HEK293 (cell line): ENCODE data around the gene VAT1L.

Experiments used
- CTCF ChIA-PET: fragments of 350-600 bp; formaldehyde crosslinking; extraction: SDS; loops from one replicate; lab custom pipeline; 2021; ENCODE audit warnings: antibody characterized with exemption; lab: Yijun Ruan, JAX
- POLR2A ChIA-PET: fragments of 300-600 bp; formaldehyde crosslinking; extraction: SDS; loops from one replicate; lab custom pipeline; 2020; ENCODE audit warnings: antibody characterized with exemption, inconsistent platforms; lab: Yijun Ruan, JAX
- H3K27ac ChIP-seq: fragments of 200-500 bp; sonication (Bioruptor generic); 2 replicates; pipeline ENCODE4 v1.5.1; 2014; ENCODE audit warnings: low read depth, low read length, control low read depth, inconsistent platforms; ENCODE audit errors: extremely low read depth
- H3K36me3 ChIP-seq, 2 experiments: fragments of 200-500 bp in 1 of 2; sonication (Bioruptor generic) in 1 of 2; 1 replicate in 1 of 2; 2 replicates in 1 of 2; pipeline ENCODE4 v1.5.1; 2014 to 2017; ENCODE audit warnings: inconsistent platforms in 2 of 2, low read length in 2 of 2; ENCODE audit not compliant: control insufficient read depth in 2 of 2, insufficient read depth in 1 of 2
- H3K4me1 ChIP-seq: fragments of 200-500 bp; sonication (Bioruptor generic); 2 replicates; pipeline ENCODE4 v1.5.1; 2014; ENCODE audit warnings: mild to moderate bottlenecking, low read length, inconsistent platforms; ENCODE audit not compliant: control insufficient read depth, insufficient read depth
- H3K4me3 ChIP-seq: 2 replicates; pipeline ENCODE4 v1.5.1; 2011; ENCODE audit warnings: low read depth, mild to moderate bottlenecking, control low read depth, low read length, moderate library complexity
- H3K9me3 ChIP-seq: fragments of 200-500 bp; sonication (Bioruptor generic); 2 replicates; pipeline ENCODE4 v1.5.1; 2014; ENCODE audit warnings: low read depth, low read length, inconsistent platforms; ENCODE audit not compliant: control insufficient read depth, insufficient read depth
- ATF2 ChIP-seq: fragments of 450-650 bp; formaldehyde crosslinking; IDR thresholded peaks from 2 replicates; pipeline ENCODE4 v1.5.1; 2016; ENCODE audit warnings: missing biosample characterization, missing genetic modification characterization, low read depth
- HOXA7 ChIP-seq: sonication (generic); formaldehyde crosslinking; IDR thresholded peaks from 2 replicates; pipeline ENCODE4 v1.8.1; 2022; ENCODE audit warnings: missing genetic modification reagents, borderline replicate concordance
- HOXD13 ChIP-seq: sonication (generic); formaldehyde crosslinking; IDR thresholded peaks from 2 replicates; pipeline ENCODE4 v1.8.0; 2022; ENCODE audit warnings: missing genetic modification reagents, borderline replicate concordance
- KLF17 ChIP-seq: fragments of 450-650 bp; formaldehyde crosslinking; IDR thresholded peaks from 2 replicates; pipeline ENCODE4 v1.5.1; 2016; ENCODE audit warnings: missing biosample characterization, missing genetic modification characterization
- OSR2 ChIP-seq: fragments of 450-650 bp; formaldehyde crosslinking; IDR thresholded peaks from 2 replicates; pipeline ENCODE4 v1.5.1; 2016; ENCODE audit warnings: missing biosample characterization, missing genetic modification characterization
- PRDM1 ChIP-seq: fragments of 450-650 bp; formaldehyde crosslinking; IDR thresholded peaks from 2 replicates; pipeline ENCODE4; 2016; ENCODE audit warnings: missing biosample characterization, missing genetic modification characterization
- TRIM28 ChIP-seq: IDR thresholded peaks from 2 replicates; pipeline ENCODE4 v1.6.1; 2011; ENCODE audit warnings: low read length, control low read depth, borderline replicate concordance
- ZFHX2 ChIP-seq: fragments of 450-650 bp; formaldehyde crosslinking; conservative IDR thresholded peaks from 2 replicates; pipeline ENCODE4 v1.5.1; 2016; ENCODE audit warnings: missing biosample characterization, missing genetic modification characterization
- ZIC2 ChIP-seq: fragments of 450-650 bp; formaldehyde crosslinking; IDR thresholded peaks from 2 replicates; pipeline ENCODE4 v1.5.1; 2016; ENCODE audit warnings: missing biosample characterization, missing genetic modification characterization
- ZNF138 ChIP-seq: fragments of 450-650 bp; formaldehyde crosslinking; IDR thresholded peaks from 2 replicates; pipeline ENCODE4 v1.5.1; 2016; ENCODE audit warnings: missing biosample characterization, missing genetic modification characterization, borderline replicate concordance
- ZNF157 ChIP-seq: fragments of 450-650 bp; formaldehyde crosslinking; IDR thresholded peaks from 2 replicates; pipeline ENCODE4 v1.5.1; 2016; ENCODE audit warnings: missing biosample characterization, missing genetic modification characterization
- ZNF311 ChIP-seq: fragments of 450-650 bp; formaldehyde crosslinking; IDR thresholded peaks from 2 replicates; pipeline ENCODE4 v1.5.1; 2017; ENCODE audit warnings: missing biosample characterization, missing genetic modification characterization, borderline replicate concordance
- ZNF404 ChIP-seq: fragments of 450-650 bp; formaldehyde crosslinking; IDR thresholded peaks from 2 replicates; pipeline ENCODE4 v1.5.1; 2017; ENCODE audit warnings: missing biosample characterization, missing genetic modification characterization
- ZNF473 ChIP-seq: fragments of 450-650 bp; formaldehyde crosslinking; IDR thresholded peaks from 2 replicates; pipeline ENCODE4 v1.5.1; 2017; ENCODE audit warnings: missing biosample characterization, missing genetic modification characterization
- ZNF501 ChIP-seq: fragments of 450-650 bp; formaldehyde crosslinking; IDR thresholded peaks from 2 replicates; pipeline ENCODE4 v1.5.1; 2016; ENCODE audit warnings: missing biosample characterization, missing genetic modification characterization
- ZNF513 ChIP-seq: fragments of 450-650 bp; IDR thresholded peaks from 2 replicates; pipeline ENCODE4 v1.5.1; 2018; ENCODE audit warnings: missing biosample characterization, missing genetic modification characterization
- ZNF530 ChIP-seq: fragments of 450-650 bp; formaldehyde crosslinking; IDR thresholded peaks from 2 replicates; pipeline ENCODE4 v1.5.1; 2016; ENCODE audit warnings: low read depth, missing biosample characterization, missing genetic modification characterization
- ZNF560 ChIP-seq: fragments of 450-650 bp; formaldehyde crosslinking; IDR thresholded peaks from 2 replicates; pipeline ENCODE4 v1.5.1; 2017; ENCODE audit warnings: missing biosample characterization, missing genetic modification characterization, borderline replicate concordance
- ZNF561 ChIP-seq: fragments of 450-650 bp; IDR thresholded peaks from 2 replicates; pipeline ENCODE4 v1.5.1; 2018; ENCODE audit warnings: missing biosample characterization, missing genetic modification characterization, borderline replicate concordance
- ZNF580 ChIP-seq: fragments of 450-650 bp; formaldehyde crosslinking; IDR thresholded peaks from 2 replicates; pipeline ENCODE4 v1.5.1; 2016; ENCODE audit warnings: missing biosample characterization, missing genetic modification characterization
- ZNF621 ChIP-seq: fragments of 450-650 bp; formaldehyde crosslinking; IDR thresholded peaks from 2 replicates; pipeline ENCODE4 v1.5.1; 2017; ENCODE audit warnings: missing biosample characterization, missing genetic modification characterization
- ZSCAN30 ChIP-seq: fragments of 450-650 bp; IDR thresholded peaks from 2 replicates; pipeline ENCODE4 v1.5.1; 2018; ENCODE audit warnings: missing biosample characterization, mild to moderate bottlenecking, missing genetic modification characterization, moderate library complexity
- TF ChIP-seq, protein P1 (sequence below): fragments of 450-650 bp; formaldehyde crosslinking; IDR thresholded peaks from 2 replicates; pipeline ENCODE4 v1.5.1; 2016; ENCODE audit warnings: missing biosample characterization, missing genetic modification characterization
- TF ChIP-seq, protein P2 (sequence below): fragments of 450-650 bp; formaldehyde crosslinking; IDR thresholded peaks from 2 replicates; pipeline ENCODE4 v1.5.1; 2016; ENCODE audit warnings: missing biosample characterization, missing genetic modification characterization
- TF ChIP-seq, protein P3 (sequence below): fragments of 450-650 bp; IDR thresholded peaks from 2 replicates; pipeline ENCODE4 v1.5.1; 2018; ENCODE audit warnings: missing biosample characterization, mild to moderate bottlenecking, missing genetic modification characterization
- TF ChIP-seq, protein P4 (sequence below): sonication (generic); formaldehyde crosslinking; IDR thresholded peaks from 2 replicates; pipeline ENCODE4 v1.8.1; 2022; ENCODE audit warnings: mild to moderate bottlenecking, moderate library complexity, missing genetic modification reagents

The VAT1L gene

DNA sequence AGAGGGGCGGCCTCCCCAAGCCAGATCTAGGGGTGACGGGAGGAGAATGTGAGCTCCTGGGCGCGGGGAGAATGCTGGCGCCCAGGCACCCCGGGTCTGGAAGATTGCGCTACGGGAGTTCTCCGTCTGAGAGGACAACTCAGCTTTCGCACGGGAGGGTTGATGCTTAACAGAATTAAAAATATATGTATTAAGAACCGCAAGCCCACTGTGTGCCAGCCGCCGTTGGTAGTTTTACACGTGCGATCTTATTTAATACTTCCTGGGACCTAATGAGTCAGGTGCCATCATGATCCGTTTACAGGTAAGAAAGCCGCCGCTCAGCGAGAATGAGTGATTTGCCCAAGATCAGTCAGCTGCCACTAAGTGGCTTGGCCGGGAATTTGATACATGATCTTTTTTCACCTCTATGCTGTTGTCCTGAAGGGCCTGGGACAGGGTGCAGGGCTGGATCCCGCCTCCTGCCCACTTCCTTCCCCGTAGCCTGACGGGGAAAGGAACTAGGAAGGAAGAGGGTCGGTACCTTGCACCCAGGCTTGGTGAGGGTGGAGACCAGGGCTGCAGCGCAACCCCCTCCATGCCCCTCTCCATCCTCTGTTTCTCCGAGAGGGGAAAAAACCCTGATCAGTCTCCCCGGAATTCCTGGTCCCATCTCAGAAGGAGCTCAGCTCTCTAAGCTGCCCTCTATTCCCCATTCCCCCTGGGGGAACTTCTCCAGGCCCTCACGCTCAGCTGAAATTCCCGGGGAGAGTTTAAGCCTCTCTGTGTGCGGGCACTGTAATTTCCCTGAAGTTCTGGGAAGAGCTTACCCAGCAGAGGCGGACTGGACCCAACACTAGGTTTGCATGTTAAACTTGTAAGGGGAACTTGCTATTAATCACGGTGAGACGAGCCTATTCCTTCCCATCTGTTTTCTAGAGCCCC, 983 bp downstream of the VAT1L start:
- H3K36me3 ChIP-seq, result no peaks in the 10 kb centered on the region
- ChIA-PET POLR2A (interaction anchor here (1.1 kb wide), 1 partner anchor 9 kb away, joined by 3 read pairs; no protein-coding TSS in a partner anchor), CTCF (interaction anchor here (0.9 kb wide), 1 partner anchor 7 kb away, joined by 3 read pairs; no protein-coding TSS in a partner anchor)
- H3K4me1 ChIP-seq, result peaks cover 9% of the 10 kb centered on the region
- TF ChIP-seq ZNF621 (no peak), ZFHX2 (tag by site-specific recombination) (no peak), ZIC2 (tag by site-specific recombination) (no peak), ZNF580 (tag by site-specific recombination) (no peak), KLF17 (no peak), HOXD13 (no peak), ZNF560 (tag by site-specific recombination) (no peak), ZNF561 (no peak), TRIM28 (no peak), ZNF138 (tag by site-specific recombination) (no peak), PRDM1 (no peak), ZNF404 (tag by site-specific recombination) (no peak), ZNF311 (no peak), ZNF473 (tag by site-specific recombination) (no peak), ATF2 (no peak), ZNF530 (tag by site-specific recombination) (no peak), HOXA7 (CRISPR knock-in tag) (no peak), ZSCAN30 (tag by site-specific recombination) (no peak)
- TF ChIP-seq, protein P1, sequence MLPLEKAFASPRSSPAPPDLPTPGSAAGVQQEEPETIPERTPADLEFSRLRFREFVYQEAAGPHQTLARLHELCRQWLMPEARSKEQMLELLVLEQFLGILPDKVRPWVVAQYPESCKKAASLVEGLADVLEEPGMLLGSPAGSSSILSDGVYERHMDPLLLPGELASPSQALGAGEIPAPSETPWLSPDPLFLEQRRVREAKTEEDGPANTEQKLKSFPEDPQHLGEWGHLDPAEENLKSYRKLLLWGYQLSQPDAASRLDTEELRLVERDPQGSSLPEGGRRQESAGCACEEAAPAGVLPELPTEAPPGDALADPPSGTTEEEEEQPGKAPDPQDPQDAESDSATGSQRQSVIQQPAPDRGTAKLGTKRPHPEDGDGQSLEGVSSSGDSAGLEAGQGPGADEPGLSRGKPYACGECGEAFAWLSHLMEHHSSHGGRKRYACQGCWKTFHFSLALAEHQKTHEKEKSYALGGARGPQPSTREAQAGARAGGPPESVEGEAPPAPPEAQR (tag by site-specific recombination), result no peak
- TF ChIP-seq, protein P2, sequence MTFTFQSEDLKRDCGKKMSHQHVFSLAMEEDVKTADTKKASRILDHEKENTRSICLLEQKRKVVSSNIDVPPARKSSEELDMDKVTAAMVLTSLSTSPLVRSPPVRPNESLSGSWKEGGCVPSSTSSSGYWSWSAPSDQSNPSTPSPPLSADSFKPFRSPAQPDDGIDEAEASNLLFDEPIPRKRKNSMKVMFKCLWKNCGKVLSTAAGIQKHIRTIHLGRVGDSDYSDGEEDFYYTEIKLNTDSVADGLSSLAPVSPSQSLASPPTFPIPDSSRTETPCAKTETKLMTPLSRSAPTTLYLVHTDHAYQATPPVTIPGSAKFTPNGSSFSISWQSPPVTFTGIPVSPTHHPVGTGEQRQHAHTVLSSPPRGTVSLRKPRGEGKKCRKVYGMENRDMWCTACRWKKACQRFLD, result no peak
- TF ChIP-seq, all 188 proteins: peak for 0
- no peak overlapping the region for H3K27ac ChIP-seq
- no peaks in the 10 kb centered on the region for H3K9me3 ChIP-seq
- peak overlapping the region; percentile 62 for H3K4me3 ChIP-seq

GRCh38 chr16:77790009-77790372, 1.6 kb downstream of the VAT1L start:
- CTCF ChIA-PET, result interaction anchor here (0.7 to 0.9 kb wide), 2 partner anchors 8 to 185 kb away, joined by 3 read pairs; no protein-coding TSS in a partner anchor
- POLR2A ChIA-PET, result interaction anchor here (1.1 kb wide), 1 partner anchor 10 kb away, joined by 3 read pairs; no protein-coding TSS in a partner anchor
- no peaks in the 10 kb centered on the region for H3K9me3 ChIP-seq
- H3K4me1 ChIP-seq, result peaks cover 9% of the 10 kb centered on the region
- no peak overlapping the region for H3K27ac ChIP-seq
- H3K36me3 ChIP-seq, result no peaks in the 10 kb centered on the region
- H3K4me3 ChIP-seq, result no peak overlapping the region
- no peak for TF ChIP-seq ZNF501 (tag by site-specific recombination)
- TF ChIP-seq, protein P3, sequence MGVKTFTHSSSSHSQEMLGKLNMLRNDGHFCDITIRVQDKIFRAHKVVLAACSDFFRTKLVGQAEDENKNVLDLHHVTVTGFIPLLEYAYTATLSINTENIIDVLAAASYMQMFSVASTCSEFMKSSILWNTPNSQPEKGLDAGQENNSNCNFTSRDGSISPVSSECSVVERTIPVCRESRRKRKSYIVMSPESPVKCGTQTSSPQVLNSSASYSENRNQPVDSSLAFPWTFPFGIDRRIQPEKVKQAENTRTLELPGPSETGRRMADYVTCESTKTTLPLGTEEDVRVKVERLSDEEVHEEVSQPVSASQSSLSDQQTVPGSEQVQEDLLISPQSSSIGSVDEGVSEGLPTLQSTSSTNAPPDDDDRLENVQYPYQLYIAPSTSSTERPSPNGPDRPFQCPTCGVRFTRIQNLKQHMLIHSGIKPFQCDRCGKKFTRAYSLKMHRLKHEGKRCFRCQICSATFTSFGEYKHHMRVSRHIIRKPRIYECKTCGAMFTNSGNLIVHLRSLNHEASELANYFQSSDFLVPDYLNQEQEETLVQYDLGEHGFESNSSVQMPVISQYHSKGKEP (tag by site-specific recombination), result no peak
- no peak for TF ChIP-seq ZNF157 (tag by site-specific recombination)
- no peak for TF ChIP-seq OSR2
- no peak for TF ChIP-seq ZNF513 (tag by site-specific recombination)
- TF ChIP-seq, protein P4, sequence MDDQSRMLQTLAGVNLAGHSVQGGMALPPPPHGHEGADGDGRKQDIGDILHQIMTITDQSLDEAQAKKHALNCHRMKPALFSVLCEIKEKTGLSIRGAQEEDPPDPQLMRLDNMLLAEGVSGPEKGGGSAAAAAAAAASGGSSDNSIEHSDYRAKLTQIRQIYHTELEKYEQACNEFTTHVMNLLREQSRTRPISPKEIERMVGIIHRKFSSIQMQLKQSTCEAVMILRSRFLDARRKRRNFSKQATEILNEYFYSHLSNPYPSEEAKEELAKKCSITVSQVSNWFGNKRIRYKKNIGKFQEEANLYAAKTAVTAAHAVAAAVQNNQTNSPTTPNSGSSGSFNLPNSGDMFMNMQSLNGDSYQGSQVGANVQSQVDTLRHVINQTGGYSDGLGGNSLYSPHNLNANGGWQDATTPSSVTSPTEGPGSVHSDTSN (CRISPR knock-in tag), result no peak
